ENCODE data around the gene TMEM163. TPM values are rescaled to one million over a fixed set of nuclear protein-coding genes. Genes with fewer than 3 reads are reported as not detected.

TMEM163 gene
- total RNA-seq, 2 experiments from 2014 or later: 0.12 TPM; not detected in 1

DNA sequence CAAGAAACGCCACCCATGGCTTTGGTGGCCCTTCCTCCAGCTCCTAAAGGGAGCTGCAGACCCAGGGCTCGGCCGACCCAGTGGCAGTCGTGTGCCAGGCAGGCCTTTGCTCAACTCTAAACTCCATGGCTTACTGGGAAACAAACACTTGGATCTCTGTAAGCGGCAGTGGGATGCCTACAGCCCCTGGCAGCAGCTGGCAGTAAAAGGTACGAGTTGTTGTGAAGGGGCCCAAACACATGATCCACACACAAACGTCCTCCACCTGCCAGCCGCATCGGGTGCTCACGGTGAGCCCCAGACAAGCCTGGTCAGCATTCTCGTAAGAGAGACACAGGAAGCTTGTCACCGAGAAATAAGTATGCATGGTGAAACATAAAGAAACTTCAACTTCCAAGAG is 250.0 kb downstream of the TMEM163 start:
- no peaks in the 10 kb centered on the region for H3K27me3 Mint-ChIP-seq
- no peaks in the 10 kb centered on the region for H3K4me1 Mint-ChIP-seq (ENCODE audit: low read depth)
- H3K4me3 Mint-ChIP-seq: no peak overlapping the region
- intact Hi-C loops (cut with micrococcal nuclease): loop anchor here (5.0 kb wide), 1 partner anchor 429 kb away; no protein-coding TSS in a partner anchor
- no peak for DNase-seq
- no peaks in the 10 kb centered on the region for H3K36me3 Mint-ChIP-seq
- H3K27ac Mint-ChIP-seq: no peak overlapping the region
- ChIA-PET POLR2A (no interaction called here), CTCF (interaction anchor here (1.2 kb wide), 1 partner anchor 8 kb away, joined by 3 read pairs; no protein-coding TSS in a partner anchor)
- peaks cover 18% of the 10 kb centered on the region for H3K9me3 Mint-ChIP-seq

DNA sequence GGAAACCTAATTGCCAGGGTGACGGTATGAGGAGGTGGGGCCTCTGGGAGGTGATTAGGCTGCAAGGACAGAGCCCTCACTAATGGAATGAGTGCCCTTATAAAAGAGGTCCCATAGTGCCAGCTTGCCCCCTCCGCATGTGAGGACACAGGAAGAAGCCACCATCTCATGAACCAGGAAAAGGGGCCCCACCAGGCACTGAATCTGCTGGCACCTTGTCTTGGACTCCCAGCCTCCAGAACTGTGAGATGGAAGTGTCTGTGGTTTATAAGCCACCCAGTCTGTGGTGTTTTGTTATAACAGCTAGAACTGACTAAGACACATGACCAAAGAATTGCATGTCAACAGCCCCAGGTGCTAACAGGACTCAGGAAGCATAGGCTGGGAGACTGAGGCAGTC is 250.6 kb downstream of the TMEM163 start:
- no peak overlapping the region for H3K27ac Mint-ChIP-seq
- intact Hi-C loops (cut with micrococcal nuclease): loop anchor here (5.0 kb wide), 1 partner anchor 429 kb away; no protein-coding TSS in a partner anchor
- no peaks in the 10 kb centered on the region for H3K27me3 Mint-ChIP-seq
- POLR2A ChIA-PET: no interaction called here
- H3K4me3 Mint-ChIP-seq: no peak overlapping the region
- CTCF ChIA-PET: no interaction called here
- H3K36me3 Mint-ChIP-seq: no peaks in the 10 kb centered on the region
- H3K4me1 Mint-ChIP-seq (ENCODE audit: low read depth): no peaks in the 10 kb centered on the region
- peaks cover 12% of the 10 kb centered on the region for H3K9me3 Mint-ChIP-seq
- DNase-seq: no peak

DNA sequence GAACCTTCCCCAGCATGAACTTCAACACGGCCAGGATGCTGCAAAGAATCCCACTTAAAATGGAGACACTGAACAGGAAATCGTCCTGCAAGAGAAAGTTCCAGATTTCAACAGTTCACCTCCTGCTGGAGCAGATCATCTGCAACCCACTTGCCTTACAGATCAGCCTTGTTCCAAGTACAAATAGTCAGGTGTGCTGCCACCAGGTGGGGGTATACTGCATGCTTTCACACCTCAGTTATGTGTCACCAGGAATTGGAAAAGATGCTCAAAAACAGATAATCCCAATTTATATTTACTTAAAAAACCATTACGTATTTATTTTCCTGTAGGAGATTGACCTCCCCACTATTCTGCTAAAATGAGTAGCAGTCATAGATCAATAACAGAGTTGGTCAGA is 252.7 kb downstream of the TMEM163 start:
- POLR2A ChIA-PET: no interaction called here
- no peak overlapping the region for H3K4me3 Mint-ChIP-seq
- no peaks in the 10 kb centered on the region for H3K27me3 Mint-ChIP-seq
- H3K9me3 Mint-ChIP-seq: no peaks in the 10 kb centered on the region
- H3K4me1 Mint-ChIP-seq (ENCODE audit: low read depth): no peaks in the 10 kb centered on the region
- no peaks in the 10 kb centered on the region for H3K36me3 Mint-ChIP-seq
- CTCF ChIA-PET: no interaction called here
- no peak overlapping the region for H3K27ac Mint-ChIP-seq
- intact Hi-C loops (cut with micrococcal nuclease): loop anchor here (5.0 kb wide), 1 partner anchor 431 kb away; no protein-coding TSS in a partner anchor
- peak; percentile 31 for DNase-seq

DNA sequence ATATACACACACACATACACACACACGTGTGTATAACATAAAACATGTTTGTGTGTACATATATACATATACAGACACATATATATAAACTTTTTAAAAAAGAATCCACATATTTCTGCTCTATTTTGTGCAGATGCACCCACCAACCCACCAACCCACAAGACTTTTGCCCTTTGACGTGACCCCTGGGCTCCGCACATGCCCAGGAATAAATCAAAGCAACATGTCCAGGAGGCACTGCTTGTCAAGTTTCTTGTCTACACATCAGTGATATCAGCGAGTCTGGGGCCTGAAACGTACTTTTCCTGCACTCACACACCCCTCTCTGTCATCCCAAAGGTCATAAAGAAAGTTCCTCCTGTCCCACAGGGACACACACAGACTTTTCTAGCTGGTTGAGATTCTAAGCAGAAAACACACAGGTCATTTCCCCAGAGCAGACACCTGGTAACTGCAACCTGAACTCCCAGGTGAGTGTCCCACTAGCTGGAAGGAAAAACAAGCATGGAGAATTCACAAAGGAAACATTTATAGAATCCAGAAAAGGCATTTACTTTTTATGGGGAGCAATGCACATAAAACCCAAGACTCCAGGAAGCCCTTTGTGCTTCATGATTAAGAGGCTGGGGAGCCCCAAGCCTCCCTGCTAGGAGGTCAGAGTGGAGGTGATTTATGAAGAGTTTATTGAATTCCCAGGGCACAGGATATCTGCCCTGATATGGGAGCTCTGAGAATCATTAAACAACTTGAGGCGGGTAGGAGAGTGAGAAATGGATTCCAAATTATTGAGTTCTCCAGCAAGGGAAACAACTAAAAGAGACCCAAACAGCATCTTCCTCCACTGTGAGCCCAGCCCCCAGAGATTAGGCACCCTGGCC is 253.3 kb downstream of the TMEM163 start:
- DNase-seq: no peak
- ChIA-PET POLR2A (no interaction called here), CTCF (interaction anchor here (1.1 kb wide), 1 partner anchor 14 kb away, joined by 3 read pairs; no protein-coding TSS in a partner anchor)
- H3K9me3 Mint-ChIP-seq: no peaks in the 10 kb centered on the region
- no peaks in the 10 kb centered on the region for H3K4me1 Mint-ChIP-seq (ENCODE audit: low read depth)
- no peaks in the 10 kb centered on the region for H3K36me3 Mint-ChIP-seq
- H3K4me3 Mint-ChIP-seq: no peak overlapping the region
- intact Hi-C loops (cut with micrococcal nuclease): loop anchor here (5.0 kb wide), 1 partner anchor 432 kb away; no protein-coding TSS in a partner anchor
- H3K27me3 Mint-ChIP-seq: no peaks in the 10 kb centered on the region
- H3K27ac Mint-ChIP-seq: no peak overlapping the region

DNA sequence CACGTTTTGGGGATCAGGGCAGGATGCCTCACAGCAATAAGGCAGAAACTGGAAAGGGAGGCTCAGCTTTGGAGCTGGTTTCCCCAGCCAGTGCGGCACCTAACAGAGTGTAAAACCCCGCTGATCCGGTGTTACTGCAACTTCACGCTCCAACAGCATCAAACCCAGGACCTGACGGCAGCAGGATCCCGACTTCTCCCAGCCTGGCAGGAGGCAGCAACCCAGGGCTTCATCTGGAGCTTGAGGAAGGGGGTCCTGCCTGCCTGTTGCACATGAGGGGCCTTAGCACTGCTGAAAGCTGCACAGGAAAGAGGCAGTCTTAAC is 255.1 kb downstream of the TMEM163 start:
- intact Hi-C loops (cut with micrococcal nuclease): no loop called here
- no peaks in the 10 kb centered on the region for H3K9me3 Mint-ChIP-seq
- ChIA-PET POLR2A (no interaction called here), CTCF (interaction anchor here (1.3 kb wide), 1 partner anchor 345 kb away, joined by 3 read pairs; no protein-coding TSS in a partner anchor)
- no peaks in the 10 kb centered on the region for H3K36me3 Mint-ChIP-seq
- no peak overlapping the region for H3K4me3 Mint-ChIP-seq
- H3K27me3 Mint-ChIP-seq: no peaks in the 10 kb centered on the region
- H3K4me1 Mint-ChIP-seq (ENCODE audit: low read depth): no peaks in the 10 kb centered on the region
- no peak overlapping the region for H3K27ac Mint-ChIP-seq
- DNase-seq: no peak

DNA sequence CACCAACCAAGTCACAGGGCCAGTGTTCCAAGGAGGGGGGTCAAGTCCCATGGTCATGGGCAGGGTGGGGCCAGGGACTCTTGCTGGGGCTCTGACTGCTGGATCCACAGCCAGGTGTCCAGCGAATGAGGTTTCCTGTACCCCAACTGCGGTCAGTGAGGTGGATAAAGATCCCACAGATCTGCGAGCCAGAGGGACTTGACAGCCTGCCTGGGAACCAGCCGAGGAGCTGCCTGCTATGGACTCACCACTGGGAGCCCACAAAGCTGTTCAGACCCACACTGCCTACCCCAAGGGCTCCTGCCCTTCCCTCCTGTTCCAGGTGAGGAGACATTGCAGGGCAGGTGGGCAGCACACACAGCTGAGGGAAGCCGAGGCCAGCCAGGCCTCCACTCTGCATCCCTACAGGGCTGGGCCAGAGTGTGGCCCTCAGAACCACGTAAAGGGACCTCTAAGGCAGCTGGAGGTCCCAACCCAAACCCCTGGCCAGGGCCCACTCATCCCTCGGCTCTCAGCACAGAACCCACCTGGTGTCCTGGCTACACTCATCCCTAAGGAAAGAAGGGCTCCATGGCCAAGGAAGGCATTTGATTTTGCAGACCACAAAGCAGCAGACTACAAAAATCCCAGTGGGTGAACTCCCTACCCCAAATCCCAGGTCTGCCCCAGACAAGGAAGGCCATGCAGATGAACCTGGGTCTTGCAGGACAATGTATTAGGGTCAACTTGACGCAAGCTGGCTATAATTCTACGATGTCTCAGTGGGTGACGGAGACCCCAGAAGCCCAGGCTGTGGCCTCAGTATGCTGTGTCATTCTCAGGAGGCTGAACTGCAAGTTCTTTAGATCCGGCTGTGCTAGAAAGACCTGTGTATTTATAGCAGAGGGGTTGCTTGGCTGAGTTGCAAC is 255.8 kb downstream of the TMEM163 start:
- Mint-ChIP-seq H3K9me3 (no peaks in the 10 kb centered on the region), H3K4me3 (no peak overlapping the region), H3K27me3 (no peaks in the 10 kb centered on the region), H3K27ac (no peak overlapping the region), H3K4me1 (ENCODE audit: low read depth) (no peaks in the 10 kb centered on the region), H3K36me3 (no peaks in the 10 kb centered on the region)
- intact Hi-C loops (cut with micrococcal nuclease): no loop called here
- no peak for DNase-seq
- POLR2A ChIA-PET: no interaction called here
- CTCF ChIA-PET: no interaction called here

DNA sequence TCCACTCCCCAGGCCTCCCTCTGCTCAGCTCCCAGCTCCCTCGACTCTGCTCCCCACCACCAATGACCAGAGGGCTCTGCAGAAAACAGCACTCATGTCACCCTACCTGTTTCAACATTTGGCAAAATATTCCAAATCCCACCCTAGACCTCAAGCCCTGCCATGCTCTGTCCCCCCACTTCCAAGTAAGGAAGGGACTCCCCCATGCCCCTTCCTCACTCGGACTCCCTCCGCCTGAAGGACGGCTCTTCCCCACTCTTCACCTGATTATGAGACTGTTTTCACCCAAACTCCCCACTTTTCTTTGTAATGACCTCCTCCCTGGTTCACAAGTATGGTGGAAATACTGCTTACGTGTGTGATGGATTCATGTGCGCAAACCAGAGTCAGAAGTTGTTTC is 256.5 kb downstream of the TMEM163 start:
- Mint-ChIP-seq H3K27me3 (no peaks in the 10 kb centered on the region), H3K9me3 (no peaks in the 10 kb centered on the region), H3K36me3 (no peaks in the 10 kb centered on the region), H3K4me3 (no peak overlapping the region), H3K4me1 (ENCODE audit: low read depth) (no peaks in the 10 kb centered on the region), H3K27ac (no peak overlapping the region)
- ChIA-PET POLR2A (no interaction called here), CTCF (no interaction called here)
- DNase-seq: no peak
- intact Hi-C loops (cut with micrococcal nuclease): no loop called here

DNA sequence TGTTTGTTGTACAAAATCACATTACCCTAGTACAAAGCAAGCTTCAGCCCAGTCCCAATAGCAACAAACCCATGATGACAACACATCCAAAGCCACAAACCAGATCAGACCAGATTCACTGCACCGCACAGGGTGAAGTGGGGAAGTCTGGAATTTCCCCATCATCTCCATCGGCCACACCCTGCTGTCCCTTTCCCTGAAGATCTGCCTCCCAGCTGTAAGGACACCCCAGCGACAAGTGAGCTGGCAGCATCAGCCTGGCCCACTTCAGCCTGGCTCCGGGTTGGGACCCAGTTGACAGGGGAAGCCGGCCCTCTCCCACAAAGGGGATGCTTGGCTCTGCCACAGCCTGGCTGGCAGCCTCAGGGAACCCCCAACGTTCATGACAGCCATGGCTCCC is 257.3 kb downstream of the TMEM163 start:
- CTCF ChIA-PET: no interaction called here
- no peak overlapping the region for H3K4me3 Mint-ChIP-seq
- H3K4me1 Mint-ChIP-seq (ENCODE audit: low read depth): no peaks in the 10 kb centered on the region
- DNase-seq: no peak
- H3K27ac Mint-ChIP-seq: no peak overlapping the region
- H3K27me3 Mint-ChIP-seq: no peaks in the 10 kb centered on the region
- no peaks in the 10 kb centered on the region for H3K9me3 Mint-ChIP-seq
- H3K36me3 Mint-ChIP-seq: no peaks in the 10 kb centered on the region
- POLR2A ChIA-PET: no interaction called here
- intact Hi-C loops (cut with micrococcal nuclease): no loop called here

DNA sequence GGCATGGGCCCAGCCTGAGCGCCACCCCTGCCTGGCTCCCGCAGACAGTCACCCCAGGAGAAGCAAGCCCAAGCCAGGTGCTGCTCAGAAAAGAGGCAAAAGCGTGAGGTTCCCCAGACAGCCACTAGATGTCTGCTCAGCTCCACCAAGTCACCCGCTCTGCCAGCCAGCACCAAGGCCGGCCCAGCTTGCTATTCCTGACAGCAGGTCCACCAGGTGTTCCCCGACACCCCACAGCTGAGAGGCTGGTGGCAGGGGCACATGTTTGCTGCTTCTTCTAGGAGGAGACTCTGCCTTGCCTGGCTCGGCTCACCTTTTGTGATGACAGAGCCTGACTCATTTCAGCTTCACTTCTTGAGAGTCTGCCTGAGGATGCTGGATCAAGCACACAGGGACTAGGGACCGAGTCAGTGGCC is 258.2 kb downstream of the TMEM163 start:
- Mint-ChIP-seq H3K27me3 (no peaks in the 10 kb centered on the region), H3K9me3 (no peaks in the 10 kb centered on the region), H3K4me3 (no peak overlapping the region), H3K4me1 (ENCODE audit: low read depth) (no peaks in the 10 kb centered on the region), H3K36me3 (no peaks in the 10 kb centered on the region), H3K27ac (no peak overlapping the region)
- DNase-seq: peak; percentile 31
- CTCF ChIA-PET: interaction anchor here (0.9 to 1.3 kb wide), 5 partner anchors 9 to 466 kb away, joined by 3 to 6 read pairs (median 4); no protein-coding TSS in a partner anchor
- POLR2A ChIA-PET: no interaction called here
- intact Hi-C loops (cut with micrococcal nuclease): no loop called here

DNA sequence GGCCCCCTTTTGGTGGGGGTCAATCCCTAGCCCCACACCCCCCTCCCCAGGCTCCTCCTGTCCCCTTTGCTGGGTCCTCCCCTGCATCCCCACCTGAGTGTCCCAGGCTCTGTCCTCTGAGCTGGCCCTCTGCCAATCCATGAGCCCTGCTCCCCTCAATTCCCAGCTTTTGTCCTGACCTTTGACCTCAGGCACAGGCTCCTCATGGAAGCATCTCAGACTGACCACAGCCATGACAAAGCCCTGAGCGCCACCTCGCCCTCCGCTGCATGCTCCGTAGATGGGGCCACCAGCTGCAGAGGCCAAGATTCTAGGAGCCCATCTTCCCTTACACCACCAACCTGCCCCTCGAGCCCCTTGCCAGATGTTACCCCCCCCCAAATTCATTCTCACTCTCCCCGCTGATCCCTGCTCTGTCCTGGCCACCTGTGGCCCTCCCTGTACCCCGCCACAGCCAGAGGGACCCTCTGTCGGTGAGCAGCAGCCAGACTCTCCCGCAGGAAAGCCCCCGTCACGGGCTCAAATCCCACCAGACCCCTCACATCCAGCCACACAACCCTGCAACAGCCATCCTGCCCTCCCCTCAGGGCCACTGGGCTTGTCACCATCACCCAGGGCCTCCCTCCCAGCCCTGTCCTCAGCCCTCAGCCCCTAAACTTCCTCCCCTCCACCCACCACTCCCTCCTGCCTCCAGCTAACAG is 258.9 kb downstream of the TMEM163 start:
- intact Hi-C loops (cut with micrococcal nuclease): loop anchor here (10.0 kb wide), 1 partner anchor 245 kb away; no protein-coding TSS in a partner anchor
- CTCF ChIA-PET: interaction anchor here (1.0 to 1.3 kb wide), 4 partner anchors 8 to 439 kb away, joined by 3 to 6 read pairs (median 4); no protein-coding TSS in a partner anchor
- H3K27ac Mint-ChIP-seq: no peak overlapping the region
- no peak for DNase-seq
- H3K4me1 Mint-ChIP-seq (ENCODE audit: low read depth): no peaks in the 10 kb centered on the region
- POLR2A ChIA-PET: no interaction called here
- no peaks in the 10 kb centered on the region for H3K9me3 Mint-ChIP-seq
- H3K27me3 Mint-ChIP-seq: no peaks in the 10 kb centered on the region
- H3K36me3 Mint-ChIP-seq: no peaks in the 10 kb centered on the region
- no peak overlapping the region for H3K4me3 Mint-ChIP-seq

DNA sequence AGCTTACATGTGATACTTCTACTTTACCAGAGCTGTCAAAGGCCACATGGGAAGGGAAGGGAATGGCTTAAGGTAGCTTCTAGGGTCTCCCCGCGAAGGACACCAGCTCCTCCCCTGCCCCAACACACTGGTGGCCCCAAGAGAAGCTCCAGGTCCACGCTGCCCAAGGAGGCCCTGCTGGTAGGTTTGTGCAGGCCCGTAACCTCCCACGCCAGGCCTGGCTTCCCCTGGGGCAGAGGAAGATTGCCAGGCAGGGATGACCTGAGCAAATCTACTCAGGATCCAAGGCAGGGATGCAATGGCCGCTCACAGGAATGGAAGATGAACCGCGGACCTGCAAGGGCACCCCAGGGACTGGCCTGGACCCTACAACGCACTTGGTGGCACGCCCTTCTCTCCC is 259.9 kb downstream of the TMEM163 start:
- intact Hi-C loops (cut with micrococcal nuclease): loop anchor here (10.0 kb wide), 1 partner anchor 246 kb away; no protein-coding TSS in a partner anchor
- DNase-seq: no peak
- no peak overlapping the region for H3K4me3 Mint-ChIP-seq
- no peaks in the 10 kb centered on the region for H3K4me1 Mint-ChIP-seq (ENCODE audit: low read depth)
- H3K9me3 Mint-ChIP-seq: no peaks in the 10 kb centered on the region
- POLR2A ChIA-PET: no interaction called here
- no peaks in the 10 kb centered on the region for H3K36me3 Mint-ChIP-seq
- H3K27me3 Mint-ChIP-seq: no peaks in the 10 kb centered on the region
- no peak overlapping the region for H3K27ac Mint-ChIP-seq
- CTCF ChIA-PET: no interaction called here

DNA sequence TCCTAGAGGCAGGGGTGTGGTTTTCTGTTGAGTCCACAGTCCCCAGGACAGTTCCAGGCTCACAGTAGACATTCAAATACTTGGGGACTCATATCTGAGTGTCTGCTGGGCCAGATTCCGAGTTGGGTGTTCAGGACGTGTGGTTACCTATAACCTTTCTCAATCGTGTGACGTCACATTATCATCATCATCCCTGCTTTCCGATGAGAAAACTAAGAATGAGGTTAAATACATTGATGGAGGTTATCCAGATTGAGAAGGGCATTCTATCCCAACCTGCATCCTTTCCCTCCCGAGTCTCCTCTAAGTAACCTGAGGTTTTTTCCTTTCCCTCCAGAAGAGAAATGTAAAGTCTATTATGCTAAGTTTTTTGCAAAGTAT is 260.3 kb downstream of the TMEM163 start:
- Mint-ChIP-seq H3K36me3 (no peaks in the 10 kb centered on the region), H3K4me1 (ENCODE audit: low read depth) (no peaks in the 10 kb centered on the region), H3K27ac (no peak overlapping the region), H3K4me3 (no peak overlapping the region), H3K9me3 (no peaks in the 10 kb centered on the region), H3K27me3 (no peaks in the 10 kb centered on the region)
- DNase-seq: no peak
- ChIA-PET CTCF (no interaction called here), POLR2A (no interaction called here)
- intact Hi-C loops (cut with micrococcal nuclease): loop anchor here (10.0 kb wide), 1 partner anchor 246 kb away; no protein-coding TSS in a partner anchor
